Measurements from ENCODE around the gene RLBP1.

- TF ChIP-seq SUZ12 (IDR thresholded peaks at IDR 0.05; ENCODE audit: extremely low read depth, insufficient read depth, insufficient read length): no peak
- TF ChIP-seq ZNF274 (IDR thresholded peaks at IDR 0.05; ENCODE audit: low read depth, low read length): no peak
- TF ChIP-seq YY1 (IDR thresholded peaks at IDR 0.05; ENCODE audit: insufficient read depth, insufficient read length): no peak
Observed at GRCh38 chr15:89197503-89197971, 23.8 kb downstream of the RLBP1 start.

All from NT2/D1 (cell line).